BLaER1 treated with 17β-estradiol and CSF1 and Interleukin-3, amounts not matched to agents 10 nM and 100 nM (cell line): Measurements from ENCODE around the gene PHIP.

ENCODE experiments used
- H3K27ac ChIP-seq, 11 experiments: shearing (Covaris generic); formaldehyde crosslinking; 2 replicates each; pipeline ENCODE4 v1.8.1; 2022
- H3K27me3 ChIP-seq, 11 experiments: shearing (Covaris generic); formaldehyde crosslinking; 2 replicates each; pipeline ENCODE4 v1.8.1; 2022
- H3K36me3 ChIP-seq, 11 experiments: shearing (Covaris generic); formaldehyde crosslinking; 2 replicates each; pipeline ENCODE4 v1.8.1; 2022
- H3K4me1 ChIP-seq, 10 experiments: shearing (Covaris generic); formaldehyde crosslinking; 2 replicates each; pipeline ENCODE4 v1.8.1; 2022
- H3K4me2 ChIP-seq, 11 experiments: shearing (Covaris generic); formaldehyde crosslinking; 2 replicates each; pipeline ENCODE4 v1.8.1; 2022
- H3K4me3 ChIP-seq, 10 experiments: shearing (Covaris generic); formaldehyde crosslinking; 2 replicates each; pipeline ENCODE4 v1.8.1; 2022
- H3K9ac ChIP-seq, 11 experiments: shearing (Covaris generic); formaldehyde crosslinking; 2 replicates each; pipeline ENCODE4 v1.8.1; 2022
- H3K9me3 ChIP-seq, 11 experiments: shearing (Covaris generic); formaldehyde crosslinking; replicated peaks in 1 of 11; 2 replicates each; pipeline ENCODE4 v1.8.1; 2022
- H4K20me1 ChIP-seq, 11 experiments: shearing (Covaris generic); formaldehyde crosslinking; 2 replicates each; pipeline ENCODE4 v1.8.1; 2022
- Cebpa-rat ChIP-seq, 11 experiments: shearing (Covaris generic); IDR thresholded peaks; 2 replicates each; pipeline ENCODE4 v1.8.1; 2022

PHIP gene

DNA sequence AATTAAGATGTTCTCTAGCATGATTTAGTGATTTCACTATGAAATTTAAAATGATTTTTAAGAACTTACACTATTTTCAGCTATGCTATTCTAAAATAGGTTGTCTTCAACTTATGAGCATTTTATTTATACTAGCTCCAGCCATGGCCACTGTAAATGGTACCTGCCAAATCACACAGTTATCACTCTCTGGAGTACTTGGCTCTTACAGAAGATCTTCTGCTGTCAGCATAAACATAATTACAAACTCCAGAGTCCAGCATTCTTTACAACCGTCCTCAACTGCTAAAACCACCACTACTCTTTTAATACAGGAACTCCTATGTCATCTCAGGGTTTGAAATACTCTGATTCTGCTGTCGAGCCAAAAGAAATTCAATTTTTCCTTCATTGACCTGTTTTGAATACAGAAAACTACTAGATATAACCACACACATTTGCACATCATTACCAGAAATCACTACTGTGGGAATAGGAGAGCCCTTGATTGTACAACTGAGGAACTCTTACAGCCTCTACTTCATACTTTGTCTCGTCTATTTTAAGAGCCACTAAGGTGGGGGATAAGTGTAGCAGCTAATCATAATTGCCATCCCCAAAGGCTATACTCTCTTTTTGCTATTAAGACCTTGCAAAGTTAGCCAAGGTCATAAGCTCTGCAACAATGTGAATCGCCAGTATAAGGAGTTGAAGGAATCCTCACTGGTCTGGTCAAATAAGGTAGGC is 93.7 kb downstream of the PHIP start:
- no peaks in the 10 kb centered on the region for H3K4me1 ChIP-seq

DNA sequence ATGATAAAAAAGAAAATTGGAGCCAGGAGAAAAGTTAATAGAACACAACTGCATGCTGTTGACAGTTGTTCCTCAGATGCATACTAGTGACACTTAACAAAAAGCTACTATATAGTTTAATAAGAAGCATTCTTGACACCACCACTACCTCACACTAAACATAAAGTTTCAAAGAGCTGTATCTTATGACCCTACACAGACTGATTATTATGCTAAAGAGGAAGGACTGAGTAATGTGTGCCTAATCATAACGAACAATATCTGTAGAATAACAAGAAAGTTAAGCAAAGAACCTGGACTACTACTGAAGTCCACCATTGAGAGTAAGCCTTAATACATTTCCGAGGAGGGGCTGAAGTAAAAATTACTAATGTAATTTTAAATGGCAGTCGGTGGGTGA is 110.9 kb downstream of the PHIP start:
- H3K4me1 ChIP-seq = no peaks in the 10 kb centered on the region
- H3K4me3 ChIP-seq = no peak overlapping the region
- H3K9me3 ChIP-seq = no peaks in the 10 kb centered on the region
- TF ChIP-seq Cebpa-rat (IDR thresholded peaks at IDR 0.05) = no peak
- no peak overlapping the region for H3K4me2 ChIP-seq
- H3K9ac ChIP-seq = no peak overlapping the region
- no peak overlapping the region for H3K27ac ChIP-seq
- peaks cover 23 to 72% (median 37%) of the 10 kb centered on the region in 11 experiments; a peak in 21 of 22 replicates for H3K36me3 ChIP-seq
- no peaks in the 10 kb centered on the region for H4K20me1 ChIP-seq
- no peaks in the 10 kb centered on the region for H3K27me3 ChIP-seq

More for the DNA sequence above, 93.7 kb downstream of the PHIP start:
- H3K4me2 ChIP-seq = no peak overlapping the region
- H3K27ac ChIP-seq = no peak overlapping the region
- no peaks in the 10 kb centered on the region; a peak in 1 of 22 replicates for H4K20me1 ChIP-seq
- no peak overlapping the region for H3K4me3 ChIP-seq
- TF ChIP-seq Cebpa-rat (IDR thresholded peaks at IDR 0.05) = no peak
- peaks cover 0 to under 1% (median 0%) of the 10 kb centered on the region in 11 experiments; a peak in 1 of 22 replicates for H3K9me3 ChIP-seq
- H3K9ac ChIP-seq = no peak overlapping the region
- H3K27me3 ChIP-seq = no peaks in the 10 kb centered on the region
- H3K36me3 ChIP-seq = peaks cover 51 to 96% (median 72%) of the 10 kb centered on the region in 11 experiments

DNA sequence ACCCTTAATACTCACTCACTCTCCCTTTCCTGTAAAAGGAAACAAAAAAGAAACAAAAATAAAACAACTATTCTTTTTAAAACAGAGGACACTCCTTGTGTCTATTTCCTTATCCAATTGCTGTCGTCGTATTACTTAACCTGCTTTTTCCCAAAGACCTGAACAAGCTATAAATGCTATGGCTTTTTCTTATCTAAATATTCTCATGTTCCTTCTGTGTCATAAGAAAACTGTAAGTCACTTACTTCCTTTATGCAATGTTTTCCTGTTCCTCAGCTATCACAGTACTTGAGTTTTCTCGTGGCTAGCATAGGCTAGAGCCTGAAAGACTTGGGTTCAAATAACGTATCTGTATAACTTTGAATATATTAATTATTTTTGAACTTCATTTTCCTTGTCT is 111.5 kb downstream of the PHIP start:
- Histone ChIP-seq H3K4me1 (no peaks in the 10 kb centered on the region), H3K27me3 (no peaks in the 10 kb centered on the region), H4K20me1 (no peaks in the 10 kb centered on the region), H3K9me3 (no peaks in the 10 kb centered on the region), H3K9ac (no peak overlapping the region), H3K36me3 (peaks cover 25 to 78% (median 43%) of the 10 kb centered on the region in 11 experiments; a peak in 21 of 22 replicates), H3K4me2 (no peak overlapping the region), H3K27ac (no peak overlapping the region), H3K4me3 (no peak overlapping the region)
- TF ChIP-seq Cebpa-rat (IDR thresholded peaks at IDR 0.05) = no peak

DNA sequence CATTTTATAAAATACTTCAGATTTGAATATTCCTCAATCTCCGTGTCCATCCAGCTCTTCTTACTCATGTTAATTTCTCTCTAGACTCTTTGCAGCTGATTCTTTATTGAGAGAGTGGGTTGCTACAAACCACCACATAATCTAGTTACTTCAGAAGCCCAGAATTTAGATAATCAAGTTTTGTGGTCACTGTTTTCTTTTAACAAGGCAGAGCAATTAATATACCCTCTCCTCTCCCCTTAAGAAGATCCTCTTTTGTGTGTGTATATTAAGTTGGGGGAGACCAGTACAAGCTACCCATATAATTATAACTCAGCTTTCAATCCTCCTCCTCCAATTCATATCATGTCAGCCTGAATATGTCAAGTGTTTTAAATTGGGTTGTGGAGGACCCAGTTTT is 115.6 kb downstream of the PHIP start:
- no peak for TF ChIP-seq Cebpa-rat (IDR thresholded peaks at IDR 0.05)
- no peak overlapping the region for H3K4me3 ChIP-seq
- H3K9ac ChIP-seq = no peak overlapping the region
- H3K27me3 ChIP-seq = no peaks in the 10 kb centered on the region
- no peaks in the 10 kb centered on the region for H3K9me3 ChIP-seq
- H4K20me1 ChIP-seq = no peaks in the 10 kb centered on the region
- H3K4me2 ChIP-seq = no peak overlapping the region
- no peak overlapping the region for H3K27ac ChIP-seq
- H3K4me1 ChIP-seq = no peaks in the 10 kb centered on the region
- peaks cover 25 to 88% (median 47%) of the 10 kb centered on the region in 11 experiments; a peak in 21 of 22 replicates for H3K36me3 ChIP-seq

GRCh38 chr6:78954740-78955139 is 123.3 kb downstream of the PHIP start:
- no peak overlapping the region for H3K4me3 ChIP-seq
- H3K27ac ChIP-seq = no peak overlapping the region
- H3K27me3 ChIP-seq = no peaks in the 10 kb centered on the region
- peaks cover 1 to 12% (median 5%) of the 10 kb centered on the region in 11 experiments; a peak in 21 of 22 replicates for H3K9me3 ChIP-seq
- H4K20me1 ChIP-seq = no peaks in the 10 kb centered on the region
- H3K9ac ChIP-seq = no peak overlapping the region
- H3K4me2 ChIP-seq = no peak overlapping the region
- no peak for TF ChIP-seq Cebpa-rat (IDR thresholded peaks at IDR 0.05)
- H3K4me1 ChIP-seq = no peaks in the 10 kb centered on the region
- peaks cover 40 to 85% (median 65%) of the 10 kb centered on the region in 11 experiments; a peak in 21 of 22 replicates for H3K36me3 ChIP-seq

DNA sequence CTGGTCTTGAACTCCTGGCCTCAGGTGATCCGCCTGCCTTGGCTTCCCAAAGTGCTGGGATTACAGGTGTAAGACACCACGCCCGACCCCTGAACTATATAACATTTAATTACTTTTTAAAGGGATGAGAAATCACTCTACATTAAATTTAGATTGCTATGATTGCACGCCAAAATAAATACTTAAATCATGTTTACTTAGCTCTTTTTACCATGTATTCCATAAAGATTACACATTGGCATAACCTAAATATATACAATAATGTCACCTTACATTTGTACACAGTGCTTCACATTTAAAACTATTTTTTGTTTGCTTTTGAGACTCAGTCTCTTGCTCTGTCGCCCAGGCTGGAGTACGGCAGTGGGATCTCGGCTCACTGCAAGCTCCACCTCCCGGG is 124.3 kb downstream of the PHIP start:
- no peak overlapping the region for H3K4me3 ChIP-seq
- no peaks in the 10 kb centered on the region for H3K4me1 ChIP-seq
- H3K36me3 ChIP-seq = peaks cover 47 to 90% (median 73%) of the 10 kb centered on the region in 11 experiments
- no peak overlapping the region for H3K4me2 ChIP-seq
- H3K9ac ChIP-seq = no peak overlapping the region
- peaks cover 11 to 22% (median 14%) of the 10 kb centered on the region in 11 experiments for H3K9me3 ChIP-seq
- no peaks in the 10 kb centered on the region for H4K20me1 ChIP-seq
- no peak overlapping the region for H3K27ac ChIP-seq
- H3K27me3 ChIP-seq = no peaks in the 10 kb centered on the region
- TF ChIP-seq Cebpa-rat (IDR thresholded peaks at IDR 0.05) = no peak

DNA sequence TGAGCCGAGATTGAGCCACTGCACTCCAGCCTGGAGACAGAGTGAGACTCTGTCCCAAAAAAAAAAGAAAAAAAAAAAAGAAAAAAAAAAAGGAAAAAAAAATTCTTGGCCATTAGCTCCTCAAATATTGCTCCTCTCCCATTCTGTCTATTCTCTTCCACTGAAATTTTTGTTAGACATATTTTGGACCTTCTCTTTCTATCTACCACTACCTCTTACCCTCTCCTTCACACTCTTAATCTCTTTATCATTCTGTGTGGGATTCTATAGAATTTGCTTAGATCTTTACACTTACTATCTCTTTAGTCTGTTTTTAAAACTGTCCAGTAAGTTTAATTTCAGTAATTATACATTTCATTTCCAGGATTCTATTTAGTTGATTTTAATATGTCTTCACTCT is 125.7 kb downstream of the PHIP start:
- peaks cover 12 to 25% (median 17%) of the 10 kb centered on the region in 11 experiments for H3K9me3 ChIP-seq
- H3K4me1 ChIP-seq = no peaks in the 10 kb centered on the region
- no peak overlapping the region for H3K9ac ChIP-seq
- peaks cover 60 to 91% (median 77%) of the 10 kb centered on the region in 11 experiments for H3K36me3 ChIP-seq
- no peaks in the 10 kb centered on the region for H4K20me1 ChIP-seq
- no peaks in the 10 kb centered on the region for H3K27me3 ChIP-seq
- H3K4me3 ChIP-seq = no peak overlapping the region
- H3K4me2 ChIP-seq = no peak overlapping the region
- TF ChIP-seq Cebpa-rat (IDR thresholded peaks at IDR 0.05) = no peak
- no peak overlapping the region for H3K27ac ChIP-seq

GRCh38 chr6:78948785-78949184 is 129.3 kb downstream of the PHIP start:
- no peak overlapping the region for H3K27ac ChIP-seq
- no peaks in the 10 kb centered on the region for H4K20me1 ChIP-seq
- H3K9ac ChIP-seq = no peak overlapping the region
- H3K9me3 ChIP-seq = peaks cover 12 to 25% (median 17%) of the 10 kb centered on the region in 11 experiments
- H3K36me3 ChIP-seq = peaks cover 71 to 99% (median 89%) of the 10 kb centered on the region in 11 experiments
- H3K27me3 ChIP-seq = no peaks in the 10 kb centered on the region
- 0 out of 20 replicates have a peak, but pooled peaks cover 0 to 4% (median 0%) of the 10 kb centered on the region in 10 experiments for H3K4me1 ChIP-seq
- no peak overlapping the region for H3K4me3 ChIP-seq
- no peak for TF ChIP-seq Cebpa-rat (IDR thresholded peaks at IDR 0.05)
- no peak overlapping the region for H3K4me2 ChIP-seq

DNA sequence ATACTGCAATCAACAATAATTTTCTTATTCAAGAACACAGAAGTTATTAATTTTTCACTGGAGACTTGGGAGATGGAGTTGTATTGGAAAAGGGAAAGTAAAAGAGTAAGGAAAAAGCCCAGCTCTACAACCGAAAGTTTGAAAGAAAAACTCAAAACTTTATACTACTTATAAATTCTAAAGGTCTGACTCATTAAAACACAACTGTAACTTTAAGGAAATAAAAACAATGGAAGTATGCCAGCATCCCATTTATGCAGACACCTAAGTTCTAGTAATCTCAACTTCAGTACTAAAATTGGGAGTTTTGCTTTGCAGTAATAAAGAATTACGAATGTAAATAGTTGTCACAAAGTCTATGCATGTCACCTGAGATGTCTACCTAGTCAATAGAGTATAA is 130.1 kb downstream of the PHIP start:
- peaks cover 12 to 25% (median 17%) of the 10 kb centered on the region in 11 experiments for H3K9me3 ChIP-seq
- no peaks in the 10 kb centered on the region; a peak in 1 of 22 replicates for H4K20me1 ChIP-seq
- 0 out of 20 replicates have a peak, but pooled peaks cover 0 to 4% (median 0%) of the 10 kb centered on the region in 10 experiments for H3K4me1 ChIP-seq
- H3K9ac ChIP-seq = no peak overlapping the region
- H3K4me3 ChIP-seq = no peak overlapping the region
- H3K27ac ChIP-seq = no peak overlapping the region
- no peak overlapping the region for H3K4me2 ChIP-seq
- no peak for TF ChIP-seq Cebpa-rat (IDR thresholded peaks at IDR 0.05)
- H3K36me3 ChIP-seq = peaks cover 64 to 98% (median 86%) of the 10 kb centered on the region in 11 experiments
- no peaks in the 10 kb centered on the region for H3K27me3 ChIP-seq
